K562 (cell line): ENCODE measurements around the gene ABCC1. TPM values are rescaled to one million over a fixed set of nuclear protein-coding genes. Genes with fewer than 3 reads are reported as not detected.

ENCODE experiments used
- ATAC-seq: fragments of 200-7000 bp; cut with Tn5 transposase; 3 replicates; pipeline ENCODE4 v1.9.1; 2020; ENCODE audit warnings: moderate library complexity
- BruUV-seq: library from RNA; stranded (reverse); fragments of 400-500 nt; replicated peaks from 2 replicates; lab custom pipeline; 2021; lab: Mats Ljungman, UMichigan
- CTCF ChIA-PET: fragments of 300-600 bp; formaldehyde crosslinking; extraction: SDS; loops from one replicate; lab custom pipeline; 2021; ENCODE audit warnings: low intra/inter-chr PET ratio; lab: Yijun Ruan, JAX
- POLR2A ChIA-PET: fragments of 300-600, 350-650 bp; sonication (Branson Sonifier 250); formaldehyde crosslinking; extraction: SDS; loops from one replicate; lab custom pipeline; 2021; ENCODE audit warnings: antibody characterized with exemption, inconsistent platforms; lab: Yijun Ruan, JAX
- DNase-seq, 4 experiments: peaks; one replicate each; pipeline versions ENCODE4 v3.0.0 to v3.0.0-alpha.2; 2011 to 2018; ENCODE audit warnings: low spot score in 3 of 4, mixed read lengths in 3 of 4; ENCODE audit errors: extremely low read depth in 1 of 4
- FAIRE-seq: peaks from 2 replicates; lab custom pipeline; 2011; peaks lifted over from hg19 to GRCh38; lab: Jason Lieb, UNC
- H2AFZ ChIP-seq: 2 replicates; pipeline ENCODE4 v1.6.0; 2011; ENCODE audit warnings: low read depth, low read length, control low read depth, inconsistent platforms
- H3K27ac ChIP-seq: fragments of 200-600 bp; 3 replicates; pipeline ENCODE4 v1.8.0; 2011; ENCODE audit warnings: low read depth, mild to moderate bottlenecking, control low read depth, inconsistent platforms, low read length, moderate library complexity, mixed read lengths; ENCODE audit errors: extremely low read depth
- H3K27me3 ChIP-seq, 2 experiments: fragments of 300-600 bp in 1 of 2; 2 replicates in 1 of 2; 3 replicates in 1 of 2; pipeline versions ENCODE4 v1.6.0 to v1.8.0; 2011; ENCODE audit warnings: inconsistent platforms in 2 of 2, low read length in 2 of 2, mild to moderate bottlenecking in 1 of 2, mixed read lengths in 1 of 2, moderate library complexity in 1 of 2; ENCODE audit not compliant: control insufficient read depth in 2 of 2, insufficient read depth in 2 of 2
- H3K36me3 ChIP-seq: fragments of 300-600 bp; 3 replicates; pipeline ENCODE4 v1.8.0; 2011; ENCODE audit warnings: mild to moderate bottlenecking, low read length, inconsistent platforms; ENCODE audit not compliant: control insufficient read depth, insufficient read depth
- H3K4me1 ChIP-seq, 2 experiments: fragments of 200-600 bp in 1 of 2; replicated peaks in 1 of 2; 2 replicates in 1 of 2; 3 replicates in 1 of 2; pipeline versions ENCODE4 v1.5.1 to v1.8.0; 2011; ENCODE audit warnings: inconsistent platforms in 2 of 2, low read length in 2 of 2, mild to moderate bottlenecking in 1 of 2, mixed read lengths in 1 of 2, moderate library complexity in 1 of 2; ENCODE audit not compliant: control insufficient read depth in 2 of 2, insufficient read depth in 2 of 2
- H3K4me2 ChIP-seq: 2 replicates; pipeline ENCODE4 v1.6.1; 2011; ENCODE audit warnings: low read length, control low read depth, inconsistent platforms, mixed read lengths; ENCODE audit not compliant: insufficient read depth
- H3K4me3 ChIP-seq: fragments of 200-600 bp; sonication (generic), shearing (Covaris generic); 2 replicates; pipeline ENCODE4 v1.5.1; 2016; ENCODE audit warnings: control low read depth, inconsistent platforms
- H3K79me2 ChIP-seq: fragments of 200-600 bp; 3 replicates; pipeline ENCODE4 v1.8.0; 2011; ENCODE audit warnings: low read length, inconsistent platforms; ENCODE audit not compliant: control insufficient read depth, insufficient read depth
- H3K9ac ChIP-seq, 2 experiments: 2 replicates each; pipeline versions ENCODE4 v1.6.0 to v1.6.1; 2011; ENCODE audit warnings: low read depth in 2 of 2, low read length in 2 of 2, control low read depth in 1 of 2, inconsistent platforms in 1 of 2, mild to moderate bottlenecking in 1 of 2, mixed read lengths in 1 of 2; ENCODE audit not compliant: insufficient read depth in 1 of 2
- H3K9me1 ChIP-seq: one replicate; pipeline ENCODE4 v1.6.0; 2011; ENCODE audit warnings: inconsistent platforms, mild to moderate bottlenecking, low read length, moderate library complexity; ENCODE audit not compliant: control insufficient read depth, insufficient read depth
- H3K9me3 ChIP-seq: replicated peaks from 2 replicates; pipeline ENCODE4 v1.5.1; 2011; ENCODE audit warnings: low read depth, low read length, inconsistent platforms; ENCODE audit not compliant: control insufficient read depth, insufficient read depth
- H4K20me1 ChIP-seq: replicated peaks from 2 replicates; pipeline ENCODE4 v1.6.1; 2011; ENCODE audit warnings: low read length, inconsistent platforms, mixed read lengths; ENCODE audit not compliant: control insufficient read depth, insufficient read depth
- AFF1 ChIP-seq, 2 experiments: fragments of 450-650 bp; IDR thresholded peaks; 2 replicates each; pipeline ENCODE4 v1.6.1; 2018; ENCODE audit warnings: mild to moderate bottlenecking in 2 of 2, low read depth in 1 of 2; ENCODE audit not compliant: partially characterized antibody in 2 of 2
- BACH1 ChIP-seq: fragments of 200-800 bp; sonication (Bioruptor generic); IDR thresholded peaks from 2 replicates; pipeline ENCODE4 v1.6.1; 2016; ENCODE audit warnings: missing genetic modification characterization, missing compliant biosample characterization
- ETV6 ChIP-seq, 3 experiments: fragments of 150-350 bp in 1 of 3; sonication (generic) in 1 of 3; formaldehyde crosslinking in 1 of 3; IDR thresholded peaks; 2 replicates each; pipeline versions ENCODE4 v1.6.1 to v1.8.0; 2014 to 2022; ENCODE audit warnings: borderline replicate concordance in 2 of 3, low read depth in 2 of 3, antibody characterized with exemption in 1 of 3, low read length in 1 of 3, mild to moderate bottlenecking in 1 of 3, missing genetic modification reagents in 1 of 3
- HNRNPLL ChIP-seq: fragments of 200-400 bp; formaldehyde crosslinking; IDR thresholded peaks from 2 replicates; pipeline ENCODE4 v1.6.1; 2017; ENCODE audit warnings: low read length, low read depth, mild to moderate bottlenecking; ENCODE audit not compliant: poor library complexity, severe bottlenecking
- JUN ChIP-seq, 2 experiments: sonication (generic) in 1 of 2; formaldehyde crosslinking in 1 of 2; IDR thresholded peaks; 2 replicates each; pipeline versions ENCODE4 v1.6.1 to v1.8.0; 2012 to 2022; ENCODE audit warnings: borderline replicate concordance in 2 of 2, mild to moderate bottlenecking in 2 of 2, improper control_type of control experiment in 1 of 2, low read depth in 1 of 2, low read length in 1 of 2, missing genetic modification reagents in 1 of 2
- NR1H2 ChIP-seq: sonication (generic); formaldehyde crosslinking; IDR thresholded peaks from 2 replicates; pipeline ENCODE4 v1.4.0; 2020; ENCODE audit warnings: mild to moderate bottlenecking, missing genetic modification reagents
- POLR3A ChIP-seq: IDR thresholded peaks from 2 replicates; pipeline ENCODE4 v1.6.1; 2011; ENCODE audit warnings: borderline replicate concordance, mild to moderate bottlenecking, moderate library complexity; ENCODE audit not compliant: insufficient read length, insufficient read depth; ENCODE audit errors: extremely low read depth
- SMARCE1 ChIP-seq: fragments of 450-650 bp; IDR thresholded peaks from 2 replicates; pipeline ENCODE4 v1.7.1; 2016; ENCODE audit warnings: mild to moderate bottlenecking
- XRCC3 ChIP-seq: fragments of 450-650 bp; IDR thresholded peaks from 2 replicates; pipeline ENCODE4 v1.6.1; 2017; ENCODE audit warnings: mild to moderate bottlenecking, moderate library complexity
- ZBTB1 ChIP-seq: sonication (generic); formaldehyde crosslinking; IDR thresholded peaks from 2 replicates; pipeline ENCODE4 v1.8.1; 2023; ENCODE audit warnings: missing genetic modification reagents, low read depth, mild to moderate bottlenecking, borderline replicate concordance
- ZNF696 ChIP-seq: fragments of 250-450 bp; sonication (Bioruptor Pico); conservative IDR thresholded peaks from 2 replicates; pipeline ENCODE4 v1.4.0; 2020; ENCODE audit warnings: mild to moderate bottlenecking, moderate library complexity
- ZNF76 ChIP-seq: fragments of 250-450 bp; sonication (Bioruptor Pico); IDR thresholded peaks from 2 replicates; pipeline ENCODE4 v1.4.0; 2020; ENCODE audit warnings: mild to moderate bottlenecking, moderate library complexity, borderline replicate concordance
- WGBS: fragments of 100-300 bp; shearing (Covaris generic); methylation state at CpG from one replicate; pipeline ENCODE4 v1.1.6; 2016; ENCODE audit warnings: low coverage, mixed read lengths; ENCODE audit not compliant: insufficient coverage; ENCODE audit errors: missing lambda C conversion rate; 5-methylcytosine and 5-hydroxymethylcytosine counted together
- in situ Hi-C: fragments of 300-500 bp; cut with MboI; formaldehyde crosslinking; loops from 4 replicates; pipeline ENCODE4 v1.15.0; 2018; ENCODE audit warnings: inconsistent platforms, mixed read lengths
- intact Hi-C: fragments of 100-400 bp; cut with micrococcal nuclease; formaldehyde crosslinking; loops from 2 replicates; pipeline ENCODE4 v1.14.2; 2022
- polyA plus RNA-seq, 8 experiments: library from polyadenylated mRNA; depleted of rRNA in 4 of 8; stranded (reverse) in 5 of 8; unstranded in 3 of 8; fragments of >200 nt; fragmentation: Nextera tagmentation in 2 of 8; fragmentation: Illumina TruSeq in 1 of 8; extraction: Ambion mirVana in 2 of 8; extraction: Trizol in 1 of 8; gene quantifications; 2 replicates each; pipeline versions ENCODE4 v1.2.1 to v1.2.3, GENCODE V29; 2011 to 2014; ENCODE audit warnings: inconsistent platforms in 1 of 8, missing spikeins in 1 of 8
- total RNA-seq, 7 experiments: library from RNA; depleted of rRNA in 6 of 7; stranded (reverse); fragments of >200 nt in 6 of 7; fragmentation: Illumina TruSeq in 2 of 7; extraction: Trizol in 2 of 7; gene quantifications; 2 replicates each; pipeline versions ENCODE4 v1.2.1 to v1.2.3, GENCODE V29; 2011 to 2021; ENCODE audit warnings: low replicate concordance in 1 of 7
- TF ChIP-seq, protein P1 (sequence below): fragments of 450-650 bp; IDR thresholded peaks from 2 replicates; pipeline ENCODE4 v1.6.1; 2018; ENCODE audit warnings: mild to moderate bottlenecking, low read depth; ENCODE audit not compliant: partially characterized antibody
- TF ChIP-seq, protein P2 (sequence below): sonication (generic); formaldehyde crosslinking; IDR thresholded peaks from 2 replicates; pipeline ENCODE4 v1.8.1; 2022; ENCODE audit warnings: missing genetic modification reagents

ABCC1 gene
- total and polyA plus RNA-seq, 9 of the 15 experiments (the other 6 are each of a cell fraction or from before 2014, with no cell fraction given): 3.9 to 41.6 (median 10.0) TPM

DNA sequence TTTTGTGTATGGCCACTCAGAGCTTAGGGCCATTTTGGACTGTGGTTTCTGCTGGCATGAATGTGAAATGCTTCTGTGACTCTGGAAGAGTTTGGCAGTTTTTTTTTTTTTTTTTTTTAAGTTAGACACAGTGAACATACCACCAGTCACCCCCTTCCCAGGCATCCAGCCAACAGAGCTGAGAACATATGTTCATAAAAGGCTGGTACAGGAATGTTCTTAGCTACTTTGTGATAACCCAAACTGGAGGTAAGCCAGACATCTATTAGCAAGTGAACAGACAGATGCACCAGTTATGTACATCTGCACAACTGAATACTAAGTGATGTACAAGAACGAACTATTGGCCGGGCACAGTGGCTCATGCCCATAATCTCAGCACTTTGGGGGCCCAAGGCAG, 92.7 kb downstream of the ABCC1 start:
- no peak for DNase-seq
- TF ChIP-seq, protein P1, sequence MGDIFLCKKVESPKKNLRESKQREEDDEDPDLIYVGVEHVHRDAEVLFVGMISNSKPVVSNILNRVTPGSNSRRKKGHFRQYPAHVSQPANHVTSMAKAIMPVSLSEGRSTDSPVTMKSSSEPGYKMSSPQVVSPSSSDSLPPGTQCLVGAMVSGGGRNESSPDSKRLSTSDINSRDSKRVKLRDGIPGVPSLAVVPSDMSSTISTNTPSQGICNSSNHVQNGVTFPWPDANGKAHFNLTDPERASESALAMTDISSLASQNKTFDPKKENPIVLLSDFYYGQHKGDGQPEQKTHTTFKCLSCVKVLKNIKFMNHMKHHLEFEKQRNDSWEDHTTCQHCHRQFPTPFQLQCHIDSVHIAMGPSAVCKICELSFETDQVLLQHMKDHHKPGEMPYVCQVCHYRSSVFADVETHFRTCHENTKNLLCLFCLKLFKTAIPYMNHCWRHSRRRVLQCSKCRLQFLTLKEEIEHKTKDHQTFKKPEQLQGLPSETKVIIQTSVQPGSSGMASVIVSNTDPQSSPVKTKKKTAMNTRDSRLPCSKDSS: no peak
- TF ChIP-seq ZNF76 (CRISPR knock-in tag) (no peak), BACH1 (no peak), HNRNPLL (no peak), JUN (IDR thresholded peaks at IDR 0.05; ENCODE audit: borderline replicate concordance, low read depth, low read length) (no peak), JUN (CRISPR knock-in tag; IDR thresholded peaks at IDR 0.05; ENCODE audit: borderline replicate concordance) (no peak), SMARCE1 (no peak), ZBTB1 (CRISPR knock-in tag) (no peak), POLR3A (no peak), ETV6 (IDR thresholded peaks at IDR 0.05; ENCODE audit: borderline replicate concordance in 1 of 2, low read depth in 2 of 2, low read length in 1 of 2) (no peak), ETV6 (CRISPR knock-in tag; IDR thresholded peaks at IDR 0.05; ENCODE audit: borderline replicate concordance) (no peak), ZNF696 (CRISPR knock-in tag) (no peak), NR1H2 (CRISPR knock-in tag) (no peak), XRCC3 (no peak), AFF1 (IDR thresholded peaks at IDR 0.05; ENCODE audit: low read depth in 1 of 2, partially characterized antibody in 2 of 2) (no peak)
- TF ChIP-seq, protein P2, sequence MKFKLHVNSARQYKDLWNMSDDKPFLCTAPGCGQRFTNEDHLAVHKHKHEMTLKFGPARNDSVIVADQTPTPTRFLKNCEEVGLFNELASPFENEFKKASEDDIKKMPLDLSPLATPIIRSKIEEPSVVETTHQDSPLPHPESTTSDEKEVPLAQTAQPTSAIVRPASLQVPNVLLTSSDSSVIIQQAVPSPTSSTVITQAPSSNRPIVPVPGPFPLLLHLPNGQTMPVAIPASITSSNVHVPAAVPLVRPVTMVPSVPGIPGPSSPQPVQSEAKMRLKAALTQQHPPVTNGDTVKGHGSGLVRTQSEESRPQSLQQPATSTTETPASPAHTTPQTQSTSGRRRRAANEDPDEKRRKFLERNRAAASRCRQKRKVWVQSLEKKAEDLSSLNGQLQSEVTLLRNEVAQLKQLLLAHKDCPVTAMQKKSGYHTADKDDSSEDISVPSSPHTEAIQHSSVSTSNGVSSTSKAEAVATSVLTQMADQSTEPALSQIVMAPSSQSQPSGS (CRISPR knock-in tag): no peak

More for the DNA sequence above, 92.7 kb downstream of the ABCC1 start:
- no peak for FAIRE-seq
- Histone ChIP-seq H3K9me3 (no peaks in the 10 kb centered on the region), H3K27ac (no peak overlapping the region), H3K36me3 (peaks cover 76% of the 10 kb centered on the region; the same call in 2 of the 3 replicates), H3K27me3 (no peaks in the 10 kb centered on the region), H3K9me1 (peaks cover 4% of the 10 kb centered on the region), H2AFZ (no peak overlapping the region), H3K9ac (no peak overlapping the region), H3K79me2 (no peaks in the 10 kb centered on the region), H3K4me2 (no peak overlapping the region), H3K4me1 (no peaks in the 10 kb centered on the region; a peak in 1 of 5 replicates), H3K4me3 (no peak overlapping the region), H4K20me1 (no peaks in the 10 kb centered on the region)
- CTCF ChIA-PET: no interaction called here
- intact Hi-C loops: no loop called here
- ATAC-seq: no peak
- 100% methylated on average over 2 of the region's 2 CpGs for WGBS
- no TSS peak for BruUV-seq
- POLR2A ChIA-PET: interaction anchor here (0.6 to 1.1 kb wide), 2 partner anchors 8 to 132 kb away, joined by 3 read pairs; no protein-coding TSS in a partner anchor
- in situ Hi-C loops: no loop called here
